ENCODE data around the gene GPR179. TPM values are rescaled to one million over a fixed set of nuclear protein-coding genes. Genes with fewer than 3 reads are reported as not detected.

GPR179 gene
- total RNA-seq, 1 experiment from 2014 or later, result not detected

- no peaks in the 10 kb centered on the region for H3K9me3 ChIP-seq (ENCODE audit: control insufficient read depth, low read depth, low read length)
- no peak overlapping the region for H3T11ph ChIP-seq (ENCODE audit: low read length)
- no peak overlapping the region for H4K5ac ChIP-seq (ENCODE audit: insufficient read length, low read depth, low read length)
- no peak overlapping the region for H3K27ac ChIP-seq (ENCODE audit: insufficient read length, low read depth, low read length)
- Mint-ChIP-seq H3K4me3 (no peak overlapping the region), H3K27ac (no peak overlapping the region), H3K4me1 (peaks cover 17 to 25% of the 10 kb centered on the region in 2 experiments), H3K9me3 (no peaks in the 10 kb centered on the region), H3K27me3 (ENCODE audit: low read depth) (peaks cover 9% of the 10 kb centered on the region; the same call in 1 of the 2 replicates), H3K36me3 (ENCODE audit: insufficient read depth in 1 of 3, low read depth in 3 of 3) (no peaks in the 10 kb centered on the region)
- no peak for TF ChIP-seq CTCF (conservative IDR thresholded peaks at IDR 0.05)
- H3K4me2 ChIP-seq (ENCODE audit: insufficient read depth, insufficient read length, low read length), result no peak overlapping the region
- WGBS (ENCODE audit: extremely low coverage, insufficient read length, low lambda C conversion rate), result no CpG with 5 or more reads among the region's 30 CpGs
- no peak overlapping the region for H3K9ac ChIP-seq (ENCODE audit: extremely low read depth, insufficient read length, low read length)
- no peak overlapping the region for H3K14ac ChIP-seq (ENCODE audit: insufficient read depth, low read length)
- H3K4ac ChIP-seq (ENCODE audit: low read depth, low read length), result no peak overlapping the region
- H3K79me1 ChIP-seq (ENCODE audit: insufficient read depth, low read depth, low read length, poor library complexity, severe bottlenecking), result no peaks in the 10 kb centered on the region
- H2BK20ac ChIP-seq (ENCODE audit: low read depth, low read length, poor library complexity, severe bottlenecking), result no peak overlapping the region
- no peaks in the 10 kb centered on the region for H3K79me2 ChIP-seq (ENCODE audit: insufficient read depth, low read length)
- H2BK5ac ChIP-seq (ENCODE audit: insufficient read length, low read length), result no peak overlapping the region
- no peak overlapping the region for H2AK5ac ChIP-seq (ENCODE audit: insufficient read length, low read length)
- no peaks in the 10 kb centered on the region; the same call in 1 of the 2 replicates for H3K27me3 ChIP-seq (ENCODE audit: insufficient read depth, low read length)
- H3K4me1 ChIP-seq (ENCODE audit: insufficient read depth, low read length), result no peaks in the 10 kb centered on the region
- H2BK120ac ChIP-seq (ENCODE audit: low read depth, low read length, poor library complexity, severe bottlenecking), result no peak overlapping the region
- H2AFZ ChIP-seq (ENCODE audit: low read length), result no peak overlapping the region
- H4K20me1 ChIP-seq (ENCODE audit: control insufficient read depth, insufficient read depth, insufficient read length), result no peaks in the 10 kb centered on the region
- H3K56ac ChIP-seq (ENCODE audit: insufficient read length, low read depth, low read length), result no peak overlapping the region
- no peak overlapping the region for H2BK15ac ChIP-seq (ENCODE audit: low read depth, low read length)
- no peak overlapping the region for H4K91ac ChIP-seq (ENCODE audit: insufficient read length, low read depth, low read length)
- DNase-seq, result peak; percentile 33
- H3K18ac ChIP-seq (ENCODE audit: insufficient read length, low read depth, low read length), result no peak overlapping the region
- H2BK12ac ChIP-seq (ENCODE audit: insufficient read length, low read depth, low read length), result no peak overlapping the region
- H3K23ac ChIP-seq (ENCODE audit: insufficient read length, low read depth, low read length), result no peak overlapping the region
- H4K8ac ChIP-seq (replicated peaks; ENCODE audit: insufficient read length, low read depth, low read length), result no peak overlapping the region
- no peaks in the 10 kb centered on the region for H3K23me2 ChIP-seq (ENCODE audit: insufficient read length, low read depth, low read length, poor library complexity, severe bottlenecking)
These were observed 9.0 kb downstream of the GPR179 start for GRCh38 chr17:38334480-38335364.
